Measurements from ENCODE around the gene EFNA2.
"Not testable (repeated sequence)": the region's sequence is repeated elsewhere in the genome, so short reads cannot be mapped to it uniquely, and the experiment has no call there.

Gene EFNA2

GRCh38 chr19:1322198-1322981 lies 36.7 kb downstream of the EFNA2 start:
- FAIRE-seq = no peak

- no peak for FAIRE-seq
Measured at GRCh38 chr19:1324249-1324805, 38.7 kb downstream of the EFNA2 start.

- no peak for FAIRE-seq
Measured at GRCh38 chr19:1324806-1325567, 39.3 kb downstream of the EFNA2 start.

- FAIRE-seq = no peak
Measured at GRCh38 chr19:1325568-1326294, 40.1 kb downstream of the EFNA2 start.

GRCh38 chr19:1327125-1327524 lies 41.5 kb downstream of the EFNA2 start:
- FAIRE-seq = no peak

GRCh38 chr19:1332208-1332607 lies 46.5 kb downstream of the EFNA2 start:
- not testable (repeated sequence) for FAIRE-seq

GRCh38 chr19:1336079-1336684 lies 50.5 kb downstream of the EFNA2 start:
- no peak for FAIRE-seq

GRCh38 chr19:1340681-1341469 lies 55.2 kb downstream of the EFNA2 start:
- FAIRE-seq = no peak

GRCh38 chr19:1343041-1343440 lies 57.4 kb downstream of the EFNA2 start:
- no peak for FAIRE-seq

- FAIRE-seq = no peak
Measured at GRCh38 chr19:1349211-1349610, 63.5 kb downstream of the EFNA2 start.

- no peak for FAIRE-seq
Measured at GRCh38 chr19:1350867-1351266, 65.2 kb downstream of the EFNA2 start.
